Stomach (tissue), 19 donors: ENCODE data around the gene PLEKHM1. TPM values are rescaled to one million over a fixed set of nuclear protein-coding genes. Genes with fewer than 3 reads are reported as not detected.
"Not testable (repeated sequence)": the region's sequence is repeated elsewhere in the genome, so short reads cannot be mapped to it uniquely, and the experiment has no call there.

ENCODE experiments used
- DNase-seq, 2 donors: peaks; one replicate each; pipeline versions ENCODE4 v3.0.0 to v3.0.0-alpha.2; 2013 to 2019
- H3K27ac ChIP-seq, 5 donors: fragments of 200-600 bp in 4 of 5; sonication (generic) in 4 of 5; one replicate each; pipeline ENCODE4 v1.5.1; 2013 to 2019; ENCODE audit warnings: mild to moderate bottlenecking in 1 of 5, moderate library complexity in 1 of 5
- H3K27me3 ChIP-seq, 3 donors: fragments of 200-600 bp; sonication (generic); one replicate each; pipeline ENCODE4 v1.5.1; 2017 to 2019; ENCODE audit warnings: mixed run types in 1 of 3
- H3K36me3 ChIP-seq, 4 donors: fragments of 200-600 bp; sonication (generic); 1 replicate in 3 of 4; 2 replicates in 1 of 4; pipeline ENCODE4 v1.5.1; 2016 to 2019
- H3K4me1 ChIP-seq, 4 donors: fragments of 200-600 bp; sonication (generic); one replicate each; pipeline ENCODE4 v1.5.1; 2016 to 2019
- H3K4me3 ChIP-seq, 4 donors: fragments of 200-600 bp; sonication (generic) in 3 of 4; one replicate each; pipeline ENCODE4 v1.5.1; 2016 to 2019; ENCODE audit warnings: mild to moderate bottlenecking in 1 of 4
- H3K9me3 ChIP-seq, 4 donors: fragments of 200-600 bp; sonication (generic); one replicate each; pipeline ENCODE4 v1.5.1; 2016 to 2019
- POLR2AphosphoS5 ChIP-seq, 3 donors: sonication (generic); formaldehyde crosslinking; IDR thresholded peaks; one replicate each; pipeline ENCODE4 v1.6.1; 2016; ENCODE audit warnings: antibody characterized with exemption in 3 of 3
- WGBS, 5 donors: extraction: QIAGEN DNeasy Blood & Tissue Kit in 3 of 5; methylation state at CpG; one replicate each; pipeline versions ENCODE4 v1.1.5 to v1.1.7; 2013 to 2018; 5-methylcytosine and 5-hydroxymethylcytosine counted together
- intact Hi-C: fragments of 100-400 bp; cut with DNase I; formaldehyde crosslinking; loops from one replicate; pipeline ENCODE4 v1.15.1; 2023; ENCODE audit warnings: low total_unique reads
- long read RNA-seq, 10 donors: transcript quantifications; one replicate each; lab custom pipeline, GENCODE V29; 2026
- polyA plus RNA-seq, 3 donors: library from polyadenylated mRNA; stranded (reverse); fragments of 200-250 nt; gene quantifications; one replicate each; pipeline ENCODE4 v1.2.3, GENCODE V29; 2013
- total RNA-seq, 5 donors: library from RNA; depleted of rRNA; stranded (reverse); fragments of >200 nt; gene quantifications; one replicate each; pipeline versions ENCODE4 v1.1.0 to v1.2.3, GENCODE V29; 2014 to 2016
- TF ChIP-seq, protein P1 (sequence below), 7 experiments: fragments of 450-650 bp in 4 of 7; fragments of 200-600 bp in 3 of 7; sonication (generic) in 3 of 7; IDR thresholded peaks; one replicate each; pipeline ENCODE4 v1.5.1; 2016 to 2019; ENCODE audit warnings: antibody characterized with exemption in 7 of 7, control low read depth in 2 of 7, mild to moderate bottlenecking in 1 of 7
- donor health status: healthy with polysubstance abuse.
- donor health status: Bipolar disorder and iron deficiency.
- donor health status: healthy.

Gene PLEKHM1
- total RNA-seq (10 to 100 TPM; 14.7 to 63.0 (median 38.4) TPM), polyA plus RNA-seq (10 to 100 TPM; 10.4 to 16.7 (median 11.2) TPM)
- long read RNA-seq, donor 1: 0 reads
- long read RNA-seq, donor 2, full-length matches to known transcripts: 1 of 1 reads
- long read RNA-seq, donor 2, partial matches to known transcripts: 0 of 1 reads
- long read RNA-seq, donor 2, other reads (novel, unspliced or antisense): 0 of 1 reads
- long read RNA-seq, donor 3: 0 reads
- long read RNA-seq, donor 4: 0 reads
- long read RNA-seq, donor 5: 0 reads
- long read RNA-seq, donor 6, full-length matches to known transcripts: 2 of 2 reads
- long read RNA-seq, donor 6, partial matches to known transcripts: 0 of 2 reads
- long read RNA-seq, donor 6, other reads (novel, unspliced or antisense): 0 of 2 reads
- long read RNA-seq, donor 7, full-length matches to known transcripts: 2 of 2 reads
- long read RNA-seq, donor 7, partial matches to known transcripts: 0 of 2 reads
- long read RNA-seq, donor 7, other reads (novel, unspliced or antisense): 0 of 2 reads
- long read RNA-seq, donor 8, partial matches to known transcripts: 0 of 1 reads
- long read RNA-seq, donor 8, other reads (novel, unspliced or antisense): 0 of 1 reads
- long read RNA-seq, donor 9: 0 reads
- long read RNA-seq, donor 10: 0 reads

DNA sequence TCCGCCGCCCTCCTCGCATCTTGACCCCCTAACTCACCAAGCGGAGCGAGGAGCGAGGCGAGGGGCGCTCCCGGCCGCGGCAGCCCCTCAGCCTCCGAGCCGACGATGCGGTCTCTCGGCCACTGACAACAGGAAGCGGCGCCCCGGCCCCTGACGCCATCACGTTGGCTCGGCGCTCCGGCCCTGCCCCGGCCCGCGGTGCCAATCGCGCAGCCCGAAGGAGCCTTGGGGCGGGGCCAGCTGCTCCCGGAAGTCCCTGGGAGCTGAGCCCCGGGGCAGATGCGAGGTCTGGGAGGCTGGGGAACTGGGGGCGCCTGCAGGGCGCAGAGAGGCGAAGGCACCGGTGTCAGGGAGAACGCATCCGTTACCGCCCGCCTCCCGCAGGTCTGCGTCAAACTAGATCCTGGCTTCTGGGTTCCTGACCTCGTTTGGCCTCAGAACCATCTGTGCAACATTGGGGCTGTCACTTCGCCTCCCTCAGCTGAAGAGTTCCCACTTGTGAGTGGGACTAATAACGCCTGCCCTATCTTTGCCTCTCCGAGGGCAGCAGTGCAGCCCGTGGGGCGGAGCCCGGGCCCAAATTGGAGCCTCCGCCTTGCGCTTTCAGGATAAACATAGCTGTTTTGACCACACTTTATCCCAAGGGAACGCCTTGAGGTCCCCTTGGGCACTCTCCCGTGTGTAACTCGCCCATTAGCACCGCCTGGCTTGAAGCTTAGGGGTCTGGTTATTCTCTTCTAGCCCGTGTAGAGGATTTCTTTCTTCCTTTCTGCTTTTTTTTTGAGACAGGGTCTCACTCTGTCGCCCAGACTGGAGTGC, at the start of gene PLEKHM1:
PLEKHM1 (minus strand) TSS at position 107 of the 819 bp plus-strand sequence. CDS start 8,237 bp downstream, outside the sequence.
- peak within 1 kb of the TSS; percentile 55 to 70 (median 66) for H3K4me3 ChIP-seq
- WGBS, 5 donors: 1 to 3% (median 1%) methylated on average over 12 to 54 of the region's 59 CpGs
- intact Hi-C loops, H3K36me3 ChIP-seq, H3K9me3 ChIP-seq, H3K27me3 ChIP-seq: not testable (repeated sequence)
- DNase-seq: peak; percentile 90 to 94
- peaks cover 6 to 43% (median 23%) of the 10 kb centered on the region in 4 donors for H3K4me1 ChIP-seq
- TF ChIP-seq POLR2AphosphoS5 (IDR thresholded peaks at IDR 0.05): peak in 2 of 3 donors; percentile 77 to 86
- H3K27ac ChIP-seq: peak within 1 kb of the TSS; percentile 64 to 95 (median 91)

DNA sequence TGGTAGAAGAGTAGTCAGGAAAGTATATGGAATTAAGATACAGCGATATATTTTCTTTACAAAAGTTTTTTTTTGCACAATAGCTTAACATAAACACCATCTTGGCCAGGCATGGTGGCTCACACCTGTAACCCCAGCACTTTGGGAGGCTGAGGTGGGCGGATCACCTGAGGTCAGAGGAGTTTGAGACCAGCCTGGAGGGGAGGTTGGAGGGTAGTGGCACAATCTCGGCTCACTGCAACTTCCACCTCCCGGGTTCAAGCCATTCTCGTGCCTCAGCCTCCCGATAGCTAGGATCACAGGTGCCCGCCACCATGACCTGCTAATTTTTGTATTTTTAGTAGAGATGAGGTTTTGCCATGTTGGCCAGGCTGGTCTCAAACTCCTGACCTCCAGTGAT, 47.6 kb upstream of the PLEKHM1 start:
- peaks cover 0 to 10% (median 6%) of the 10 kb centered on the region in 4 donors for H3K36me3 ChIP-seq
- H3K4me3 ChIP-seq, DNase-seq, intact Hi-C loops, H3K4me1 ChIP-seq, H3K9me3 ChIP-seq, H3K27me3 ChIP-seq, H3K27ac ChIP-seq: not testable (repeated sequence)
- 95 to 100% (median 97%) methylated on average over 6 of the region's 7 CpGs for WGBS, 5 donors

DNA sequence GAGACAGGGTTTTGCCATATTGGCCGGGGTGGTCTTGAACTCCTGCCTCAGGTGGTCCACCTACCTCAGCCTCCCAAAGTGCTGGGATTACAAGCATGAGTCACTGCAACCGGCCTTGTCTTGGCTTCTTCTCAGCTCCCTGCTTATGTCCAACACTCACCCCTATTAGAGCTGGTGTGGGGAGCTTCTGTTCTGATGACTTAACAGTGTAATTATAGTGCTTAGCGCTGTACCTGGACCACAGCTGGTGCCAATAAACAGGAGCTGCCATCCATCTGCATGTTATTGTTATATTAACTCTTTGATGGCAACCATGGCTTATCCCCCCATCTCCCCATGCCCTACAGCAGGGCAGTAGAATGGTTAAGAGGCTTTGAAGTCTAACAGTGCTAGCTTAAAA, 15.6 kb upstream of the PLEKHM1 start:
- H3K4me3 ChIP-seq, H3K9me3 ChIP-seq, DNase-seq, H3K27me3 ChIP-seq, H3K27ac ChIP-seq, H3K4me1 ChIP-seq, intact Hi-C loops: not testable (repeated sequence)
- H3K36me3 ChIP-seq: peaks cover 0 to 20% (median 12%) of the 10 kb centered on the region in 4 donors
- WGBS, 5 donors: 77 to 84% (median 83%) methylated on average over 3 of the region's 3 CpGs

DNA sequence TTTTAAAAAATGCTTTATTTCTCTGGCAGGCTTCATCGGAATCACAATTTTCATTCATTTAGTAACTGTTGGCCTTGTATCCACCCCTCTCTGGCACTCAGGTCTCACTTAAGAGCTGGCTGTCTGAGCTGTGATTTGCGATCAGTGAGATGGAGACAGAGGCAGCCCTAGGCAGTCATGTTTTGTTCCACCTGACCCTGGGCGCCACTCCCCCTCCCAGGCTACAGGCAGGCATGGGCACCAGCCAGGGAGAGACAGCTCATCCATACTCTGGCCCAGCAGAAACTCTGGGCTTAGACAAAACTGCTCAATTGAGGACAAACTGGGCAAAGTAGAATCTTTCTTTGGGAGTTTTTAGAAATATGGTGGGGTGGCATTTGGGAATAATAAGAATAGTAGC, 14.7 kb upstream of the PLEKHM1 start:
- intact Hi-C loops, H3K4me1 ChIP-seq, H3K4me3 ChIP-seq, DNase-seq, H3K27ac ChIP-seq, H3K9me3 ChIP-seq, H3K27me3 ChIP-seq: not testable (repeated sequence)
- peaks cover 0 to 20% (median 12%) of the 10 kb centered on the region in 4 donors for H3K36me3 ChIP-seq
- 76 to 84% (median 81%) methylated on average over 3 of the region's 3 CpGs for WGBS, 5 donors

DNA sequence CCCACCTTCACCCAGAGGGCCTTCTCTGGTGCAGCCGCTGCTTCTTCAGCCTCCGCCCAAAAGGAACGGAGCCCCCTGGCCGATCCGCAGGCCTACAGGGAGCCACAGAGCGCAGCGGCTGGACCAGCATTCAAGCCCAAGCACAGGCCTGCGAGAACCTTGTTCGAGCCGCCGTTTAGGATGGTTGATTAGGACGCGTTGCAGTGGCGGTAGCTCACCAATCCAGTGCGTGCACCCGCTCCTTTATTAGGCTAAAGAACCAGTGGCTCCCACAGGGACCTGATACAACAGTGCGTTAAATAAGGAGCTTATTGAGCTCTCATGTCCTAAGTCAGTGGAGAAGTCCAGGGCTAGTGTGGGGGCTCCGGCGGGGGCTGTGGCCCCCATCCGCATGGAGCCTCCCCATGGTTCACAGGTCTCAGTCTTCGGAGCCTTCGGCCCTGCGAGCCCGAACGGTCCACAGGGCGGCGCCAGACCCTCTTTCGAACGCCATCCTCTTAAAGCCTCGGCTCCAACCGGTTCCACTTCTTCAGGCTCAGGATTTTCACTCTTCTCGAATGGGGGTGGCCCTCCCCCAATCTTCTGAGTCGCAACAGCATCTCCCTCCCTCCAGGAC, 10.7 kb upstream of the PLEKHM1 start:
- H3K27me3 ChIP-seq, H3K4me1 ChIP-seq, H3K9me3 ChIP-seq, H3K4me3 ChIP-seq, H3K36me3 ChIP-seq, H3K27ac ChIP-seq, intact Hi-C loops, DNase-seq: not testable (repeated sequence)
- TF ChIP-seq, protein P1, sequence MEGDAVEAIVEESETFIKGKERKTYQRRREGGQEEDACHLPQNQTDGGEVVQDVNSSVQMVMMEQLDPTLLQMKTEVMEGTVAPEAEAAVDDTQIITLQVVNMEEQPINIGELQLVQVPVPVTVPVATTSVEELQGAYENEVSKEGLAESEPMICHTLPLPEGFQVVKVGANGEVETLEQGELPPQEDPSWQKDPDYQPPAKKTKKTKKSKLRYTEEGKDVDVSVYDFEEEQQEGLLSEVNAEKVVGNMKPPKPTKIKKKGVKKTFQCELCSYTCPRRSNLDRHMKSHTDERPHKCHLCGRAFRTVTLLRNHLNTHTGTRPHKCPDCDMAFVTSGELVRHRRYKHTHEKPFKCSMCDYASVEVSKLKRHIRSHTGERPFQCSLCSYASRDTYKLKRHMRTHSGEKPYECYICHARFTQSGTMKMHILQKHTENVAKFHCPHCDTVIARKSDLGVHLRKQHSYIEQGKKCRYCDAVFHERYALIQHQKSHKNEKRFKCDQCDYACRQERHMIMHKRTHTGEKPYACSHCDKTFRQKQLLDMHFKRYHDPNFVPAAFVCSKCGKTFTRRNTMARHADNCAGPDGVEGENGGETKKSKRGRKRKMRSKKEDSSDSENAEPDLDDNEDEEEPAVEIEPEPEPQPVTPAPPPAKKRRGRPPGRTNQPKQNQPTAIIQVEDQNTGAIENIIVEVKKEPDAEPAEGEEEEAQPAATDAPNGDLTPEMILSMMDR (IDR thresholded peaks at IDR 0.05): peak in 2 of 7 experiments; percentile 19 to 20
- 12 to 21% (median 17%) methylated on average over 10 to 28 of the region's 33 CpGs for WGBS, 5 donors

DNA sequence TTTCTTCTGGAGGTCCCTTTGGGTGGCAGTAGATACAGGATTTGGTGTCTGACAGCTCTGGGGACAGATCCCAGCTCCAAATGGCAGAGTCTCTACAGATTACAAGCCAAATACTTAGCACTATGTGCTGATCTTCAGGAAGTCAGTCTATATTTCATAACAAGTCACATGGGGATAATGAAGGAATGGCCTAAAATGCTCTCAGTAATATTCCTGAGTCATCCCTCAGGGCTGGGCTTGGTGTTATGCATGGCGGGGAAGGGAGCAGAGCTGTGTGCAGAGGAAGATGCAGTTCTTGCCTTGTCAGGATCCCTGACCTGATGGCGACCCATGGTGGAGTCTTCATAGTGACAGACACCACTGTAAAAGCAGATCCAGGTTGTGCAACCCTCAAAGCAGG, 10.0 kb upstream of the PLEKHM1 start:
- DNase-seq, H3K4me3 ChIP-seq, H3K27me3 ChIP-seq, intact Hi-C loops, H3K27ac ChIP-seq, H3K36me3 ChIP-seq, H3K4me1 ChIP-seq, H3K9me3 ChIP-seq: not testable (repeated sequence)
- 76 to 100% (median 89%) methylated on average over 1 to 2 of the region's 2 CpGs; no CpG with 5 or more reads in 1 of the 5 donors for WGBS, 5 donors

DNA sequence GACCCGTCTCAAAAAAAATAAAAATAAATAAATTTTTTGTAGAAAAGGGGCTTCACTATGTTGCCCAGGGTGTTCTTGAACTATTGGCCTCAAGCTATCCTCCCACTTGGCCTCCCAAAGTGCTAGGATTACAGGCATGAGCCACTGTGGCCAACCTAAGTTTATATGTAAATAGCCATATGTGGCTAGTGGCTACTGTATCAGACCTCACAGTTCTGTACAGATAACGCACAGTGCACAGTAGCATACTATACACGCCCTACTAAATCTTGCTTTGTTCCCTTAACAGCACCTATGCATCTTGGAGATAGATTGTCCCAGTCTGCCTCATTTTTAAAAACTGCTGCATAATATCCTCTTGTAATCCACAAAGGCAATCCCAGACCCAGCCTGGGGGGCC, 8.7 kb upstream of the PLEKHM1 start:
- H3K36me3 ChIP-seq, H3K27me3 ChIP-seq, H3K9me3 ChIP-seq, DNase-seq, H3K27ac ChIP-seq, H3K4me1 ChIP-seq, H3K4me3 ChIP-seq, intact Hi-C loops: not testable (repeated sequence)
- WGBS, 5 donors: 68 to 85% (median 76%) methylated on average over 2 to 3 of the region's 3 CpGs

DNA sequence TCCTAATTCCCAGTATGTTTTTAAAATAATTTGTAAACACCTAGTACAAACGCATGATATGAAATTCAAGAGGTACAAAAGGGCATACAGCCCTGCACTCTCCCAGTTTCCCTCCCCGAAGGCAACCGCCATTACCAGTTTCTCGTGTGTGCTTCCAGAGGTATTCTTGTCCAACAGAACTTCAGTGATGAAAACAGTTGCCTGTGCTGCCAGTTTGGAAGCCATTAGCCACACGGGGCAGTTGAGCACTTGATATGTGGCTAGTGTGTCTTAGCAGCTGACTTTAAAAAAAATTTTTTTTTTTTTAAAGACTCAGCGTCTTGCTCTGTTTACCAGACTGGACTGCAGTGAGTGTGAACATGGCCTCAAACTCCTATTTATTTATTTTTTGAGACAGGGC, 7.9 kb upstream of the PLEKHM1 start:
- H3K4me1 ChIP-seq, DNase-seq, H3K4me3 ChIP-seq, H3K36me3 ChIP-seq, H3K27ac ChIP-seq, H3K27me3 ChIP-seq, intact Hi-C loops, H3K9me3 ChIP-seq: not testable (repeated sequence)
- 65 to 84% (median 81%) methylated on average over 2 to 5 of the region's 6 CpGs for WGBS, 5 donors

DNA sequence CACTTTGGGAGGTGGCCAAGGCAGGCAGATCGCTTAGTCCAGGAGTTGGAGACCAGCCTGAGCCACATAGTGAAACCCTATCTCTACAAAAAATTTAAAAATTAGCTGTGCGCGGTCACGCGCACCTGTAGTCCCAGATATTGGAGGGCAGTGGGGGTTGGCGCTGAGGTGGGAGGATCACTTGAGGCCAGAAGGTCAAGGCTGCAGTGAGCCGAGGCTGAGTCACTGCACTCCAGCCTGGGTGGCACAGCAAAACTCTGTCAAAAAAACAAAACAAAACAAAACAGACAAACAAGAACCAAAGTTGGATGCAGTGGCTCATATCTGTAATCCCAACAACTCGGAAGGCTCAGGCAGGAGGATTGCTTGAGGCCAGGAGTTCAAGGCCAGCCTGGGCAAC, 6.9 kb upstream of the PLEKHM1 start:
- H3K27ac ChIP-seq, DNase-seq, H3K4me1 ChIP-seq, H3K27me3 ChIP-seq, H3K4me3 ChIP-seq, H3K9me3 ChIP-seq, H3K36me3 ChIP-seq, intact Hi-C loops: not testable (repeated sequence)
- WGBS, 5 donors: 85 to 92% (median 88%) methylated on average over 7 to 8 of the region's 8 CpGs

DNA sequence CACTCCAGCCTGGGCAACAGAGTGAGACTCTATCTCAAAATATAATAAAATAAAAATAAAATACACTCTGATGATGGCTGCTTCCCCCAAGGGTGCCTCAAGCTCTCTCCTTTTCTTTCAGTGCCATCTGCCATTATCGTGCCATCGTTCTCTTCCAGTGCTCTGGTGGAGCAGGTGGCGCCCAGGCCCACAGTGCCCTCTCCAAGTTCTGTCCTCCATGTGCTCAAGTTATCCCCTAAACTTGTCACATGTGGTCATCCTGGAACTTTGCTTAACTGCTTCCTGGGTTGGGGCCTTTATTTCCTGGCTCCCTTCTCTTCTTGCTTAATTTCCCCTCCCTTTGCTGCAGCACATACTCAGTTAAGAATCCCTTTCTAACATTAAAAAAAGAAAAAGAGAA, 6.0 kb upstream of the PLEKHM1 start:
- WGBS, 5 donors: 89 to 100% (median 98%) methylated on average over 3 of the region's 3 CpGs
- intact Hi-C loops, H3K27ac ChIP-seq, H3K27me3 ChIP-seq, H3K4me1 ChIP-seq, H3K4me3 ChIP-seq, H3K36me3 ChIP-seq, H3K9me3 ChIP-seq, DNase-seq: not testable (repeated sequence)
